GM23338 (cell line): Measurements from ENCODE around the gene SARS1. TPM values are rescaled to one million over a fixed set of nuclear protein-coding genes. Genes with fewer than 3 reads are reported as not detected.

Source experiments
- ATAC-seq: fragments of 200-7000 bp; cut with Tn5 transposase; 3 replicates; pipeline ENCODE4 v1.9.1; 2020
- DNase-seq: peaks from one replicate; pipeline ENCODE4 v3.0.0-alpha.2; 2015; ENCODE audit warnings: low spot score
- H2AFZ ChIP-seq: fragments of 200-600 bp; sonication (generic); 2 replicates; pipeline ENCODE4 v1.8.0; 2016; ENCODE audit warnings: antibody characterized with exemption, mild to moderate bottlenecking, moderate library complexity
- H3F3A ChIP-seq: fragments of 200-600 bp; sonication (generic); replicated peaks from 2 replicates; pipeline ENCODE4 v1.8.0; 2017; ENCODE audit warnings: antibody characterized with exemption, mixed run types, low read depth
- H3K27ac ChIP-seq: fragments of 200-600 bp; sonication (generic); 2 replicates; pipeline ENCODE4 v1.6.1; 2016; ENCODE audit warnings: low read depth
- H3K27me3 ChIP-seq: fragments of 200-600 bp; sonication (generic); 2 replicates; pipeline ENCODE4 v1.8.0; 2016; ENCODE audit warnings: mild to moderate bottlenecking, mixed run types, moderate library complexity; ENCODE audit not compliant: insufficient read depth
- H3K36me3 ChIP-seq: fragments of 200-600 bp; sonication (generic); 2 replicates; pipeline ENCODE4 v1.8.0; 2016; ENCODE audit warnings: mild to moderate bottlenecking; ENCODE audit not compliant: insufficient read depth
- H3K4me1 ChIP-seq: fragments of 200-600 bp; sonication (generic); 2 replicates; pipeline ENCODE4 v1.8.0; 2016; ENCODE audit warnings: mild to moderate bottlenecking, moderate library complexity; ENCODE audit not compliant: insufficient read depth
- H3K4me2 ChIP-seq: fragments of 200-600 bp; sonication (generic); 2 replicates; pipeline ENCODE4 v1.7.1; 2017; ENCODE audit warnings: mixed run types
- H3K4me3 ChIP-seq: fragments of 200-600 bp; sonication (generic); 2 replicates; pipeline ENCODE4 v1.6.1; 2016; ENCODE audit warnings: mixed run types
- H3K79me2 ChIP-seq: fragments of 200-600 bp; sonication (generic); replicated peaks from 2 replicates; pipeline ENCODE4 v1.8.0; 2017; ENCODE audit warnings: mild to moderate bottlenecking; ENCODE audit not compliant: insufficient read depth
- H3K9me2 ChIP-seq: fragments of 200-600 bp; sonication (generic); 2 replicates; pipeline ENCODE4 v1.8.0; 2017; ENCODE audit not compliant: insufficient read depth
- H4K20me1 ChIP-seq: fragments of 200-600 bp; sonication (generic); replicated peaks from 2 replicates; pipeline ENCODE4 v1.8.0; 2017; ENCODE audit warnings: mild to moderate bottlenecking; ENCODE audit not compliant: insufficient read depth
- H3K27ac Mint-ChIP-seq: 2 replicates; pipeline ENCODE4 v1.8.0; 2020; ENCODE audit warnings: inconsistent platforms, mild to moderate bottlenecking, moderate library complexity, mixed read lengths
- H3K27me3 Mint-ChIP-seq: 3 replicates; pipeline ENCODE4 v1.8.0; 2022; ENCODE audit warnings: low read depth, mild to moderate bottlenecking, moderate library complexity, mixed read lengths, inconsistent platforms; ENCODE audit not compliant: insufficient read depth, poor library complexity
- H3K36me3 Mint-ChIP-seq: 3 replicates; pipeline ENCODE4 v1.8.0; 2021; ENCODE audit warnings: low read depth, mild to moderate bottlenecking, inconsistent platforms, moderate library complexity, mixed read lengths
- H3K4me1 Mint-ChIP-seq: 3 replicates; pipeline ENCODE4 v1.8.0; 2020; ENCODE audit warnings: mild to moderate bottlenecking, inconsistent platforms, mixed read lengths
- H3K4me3 Mint-ChIP-seq: 3 replicates; pipeline ENCODE4 v1.8.0; 2021; ENCODE audit warnings: moderate library complexity, mild to moderate bottlenecking, inconsistent platforms, mixed read lengths
- H3K9me3 Mint-ChIP-seq: 3 replicates; pipeline ENCODE4 v1.8.0; 2020; ENCODE audit warnings: moderate library complexity, mild to moderate bottlenecking, inconsistent platforms, mixed read lengths
- CREB1 ChIP-seq: fragments of 250-450 bp; sonication (Bioruptor Pico); IDR thresholded peaks from 2 replicates; pipeline ENCODE4 v1.5.0; 2020; ENCODE audit warnings: low read depth, mild to moderate bottlenecking, moderate library complexity
- EZH2 ChIP-seq: fragments of 200-600 bp; sonication (generic); IDR thresholded peaks from one replicate; pipeline ENCODE4 v1.8.0; 2017; ENCODE audit warnings: antibody characterized with exemption, mild to moderate bottlenecking, low read depth; ENCODE audit not compliant: unreplicated experiment
- EZH2phosphoT487 ChIP-seq: fragments of 200-600 bp; sonication (generic); IDR thresholded peaks from one replicate; pipeline ENCODE4 v1.8.1; 2018; ENCODE audit warnings: antibody characterized with exemption; ENCODE audit not compliant: unreplicated experiment
- JUNB ChIP-seq: IDR thresholded peaks from one replicate; pipeline ENCODE4 v1.6.1; 2016; ENCODE audit warnings: antibody characterized with exemption; ENCODE audit not compliant: unreplicated experiment
- NANOG ChIP-seq: IDR thresholded peaks from 2 replicates; pipeline ENCODE4 v1.6.1; 2016; ENCODE audit warnings: antibody characterized with exemption, borderline replicate concordance
- POLR2AphosphoS5 ChIP-seq: IDR thresholded peaks from 2 replicates; pipeline ENCODE4 v1.6.1; 2016; ENCODE audit warnings: antibody characterized with exemption, low read depth
- STAT1 ChIP-seq: IDR thresholded peaks from one replicate; pipeline ENCODE4 v1.6.1; 2016; ENCODE audit warnings: antibody characterized with exemption; ENCODE audit not compliant: unreplicated experiment
- ZNF114 ChIP-seq: fragments of 250-450 bp; sonication (Bioruptor Pico); IDR thresholded peaks from 2 replicates; pipeline ENCODE4 v1.5.0; 2020; ENCODE audit warnings: mild to moderate bottlenecking, moderate library complexity
- ZNF331 ChIP-seq: fragments of 250-450 bp; sonication (Bioruptor Pico); IDR thresholded peaks from 2 replicates; pipeline ENCODE4 v1.5.0; 2020; ENCODE audit warnings: low read depth, mild to moderate bottlenecking, moderate library complexity
- polyA plus RNA-seq: library from polyadenylated mRNA; unstranded; fragments of >200 nt; fragmentation: Nextera tagmentation; extraction: Ambion mirVana; gene quantifications from 2 replicates; pipeline ENCODE4 v1.2.1, GENCODE V29; 2016
- total RNA-seq: library from RNA; depleted of rRNA; stranded (reverse); fragments of >200 nt; shearing (Covaris generic); gene quantifications from 2 replicates; pipeline ENCODE4 v1.2.3, GENCODE V29; 2014
- TF ChIP-seq, protein P1 (sequence below): fragments of 250-450 bp; sonication (Bioruptor Pico); IDR thresholded peaks from 2 replicates; pipeline ENCODE4 v1.5.0; 2020; ENCODE audit warnings: mild to moderate bottlenecking, moderate library complexity

Gene SARS1
- total and polyA plus RNA-seq, 2 experiments from 2014 or later, result 141 to 166 TPM

DNA sequence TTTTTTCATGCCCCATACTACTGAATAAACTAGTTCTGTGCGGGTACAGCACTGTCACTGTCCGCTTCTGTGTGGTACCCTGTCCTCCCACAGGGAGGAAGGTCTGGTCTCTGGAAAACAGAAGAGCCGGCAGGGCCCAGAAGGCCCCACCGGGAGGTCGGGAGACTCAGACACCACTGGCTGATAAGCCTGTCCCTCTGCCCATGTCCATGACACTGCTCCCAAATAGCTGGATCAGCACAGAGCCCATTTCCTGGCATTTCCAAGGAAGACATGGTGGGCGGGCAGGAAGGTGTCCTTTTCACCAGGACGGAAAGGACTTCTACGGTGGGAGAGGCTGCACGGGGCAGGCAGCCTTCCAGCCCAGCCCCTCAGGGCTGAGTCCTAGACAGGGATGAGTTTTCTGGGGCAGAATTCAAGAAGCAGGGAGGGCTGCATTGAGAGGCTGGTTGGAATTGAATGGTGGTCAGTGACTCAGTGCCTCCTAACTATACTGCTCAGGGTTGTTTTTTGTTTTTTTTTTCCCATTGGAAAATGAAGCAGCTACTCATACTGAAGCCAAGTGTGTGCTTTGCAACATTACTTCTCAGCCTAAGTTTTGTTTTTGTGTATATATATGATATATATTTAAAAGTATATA lies 62.1 kb downstream of the SARS1 start:
- peaks cover 39% of the 10 kb centered on the region for H3K36me3 Mint-ChIP-seq

More for the DNA sequence above, 62.1 kb downstream of the SARS1 start:
- 0 out of 2 replicates have a peak, but pooled peaks cover 6% of the 10 kb centered on the region for H3K79me2 ChIP-seq
- TF ChIP-seq JUNB, result no peak
- no peak for TF ChIP-seq EZH2
- TF ChIP-seq ZNF114 (CRISPR knock-in tag), result no peak
- TF ChIP-seq, protein P1, sequence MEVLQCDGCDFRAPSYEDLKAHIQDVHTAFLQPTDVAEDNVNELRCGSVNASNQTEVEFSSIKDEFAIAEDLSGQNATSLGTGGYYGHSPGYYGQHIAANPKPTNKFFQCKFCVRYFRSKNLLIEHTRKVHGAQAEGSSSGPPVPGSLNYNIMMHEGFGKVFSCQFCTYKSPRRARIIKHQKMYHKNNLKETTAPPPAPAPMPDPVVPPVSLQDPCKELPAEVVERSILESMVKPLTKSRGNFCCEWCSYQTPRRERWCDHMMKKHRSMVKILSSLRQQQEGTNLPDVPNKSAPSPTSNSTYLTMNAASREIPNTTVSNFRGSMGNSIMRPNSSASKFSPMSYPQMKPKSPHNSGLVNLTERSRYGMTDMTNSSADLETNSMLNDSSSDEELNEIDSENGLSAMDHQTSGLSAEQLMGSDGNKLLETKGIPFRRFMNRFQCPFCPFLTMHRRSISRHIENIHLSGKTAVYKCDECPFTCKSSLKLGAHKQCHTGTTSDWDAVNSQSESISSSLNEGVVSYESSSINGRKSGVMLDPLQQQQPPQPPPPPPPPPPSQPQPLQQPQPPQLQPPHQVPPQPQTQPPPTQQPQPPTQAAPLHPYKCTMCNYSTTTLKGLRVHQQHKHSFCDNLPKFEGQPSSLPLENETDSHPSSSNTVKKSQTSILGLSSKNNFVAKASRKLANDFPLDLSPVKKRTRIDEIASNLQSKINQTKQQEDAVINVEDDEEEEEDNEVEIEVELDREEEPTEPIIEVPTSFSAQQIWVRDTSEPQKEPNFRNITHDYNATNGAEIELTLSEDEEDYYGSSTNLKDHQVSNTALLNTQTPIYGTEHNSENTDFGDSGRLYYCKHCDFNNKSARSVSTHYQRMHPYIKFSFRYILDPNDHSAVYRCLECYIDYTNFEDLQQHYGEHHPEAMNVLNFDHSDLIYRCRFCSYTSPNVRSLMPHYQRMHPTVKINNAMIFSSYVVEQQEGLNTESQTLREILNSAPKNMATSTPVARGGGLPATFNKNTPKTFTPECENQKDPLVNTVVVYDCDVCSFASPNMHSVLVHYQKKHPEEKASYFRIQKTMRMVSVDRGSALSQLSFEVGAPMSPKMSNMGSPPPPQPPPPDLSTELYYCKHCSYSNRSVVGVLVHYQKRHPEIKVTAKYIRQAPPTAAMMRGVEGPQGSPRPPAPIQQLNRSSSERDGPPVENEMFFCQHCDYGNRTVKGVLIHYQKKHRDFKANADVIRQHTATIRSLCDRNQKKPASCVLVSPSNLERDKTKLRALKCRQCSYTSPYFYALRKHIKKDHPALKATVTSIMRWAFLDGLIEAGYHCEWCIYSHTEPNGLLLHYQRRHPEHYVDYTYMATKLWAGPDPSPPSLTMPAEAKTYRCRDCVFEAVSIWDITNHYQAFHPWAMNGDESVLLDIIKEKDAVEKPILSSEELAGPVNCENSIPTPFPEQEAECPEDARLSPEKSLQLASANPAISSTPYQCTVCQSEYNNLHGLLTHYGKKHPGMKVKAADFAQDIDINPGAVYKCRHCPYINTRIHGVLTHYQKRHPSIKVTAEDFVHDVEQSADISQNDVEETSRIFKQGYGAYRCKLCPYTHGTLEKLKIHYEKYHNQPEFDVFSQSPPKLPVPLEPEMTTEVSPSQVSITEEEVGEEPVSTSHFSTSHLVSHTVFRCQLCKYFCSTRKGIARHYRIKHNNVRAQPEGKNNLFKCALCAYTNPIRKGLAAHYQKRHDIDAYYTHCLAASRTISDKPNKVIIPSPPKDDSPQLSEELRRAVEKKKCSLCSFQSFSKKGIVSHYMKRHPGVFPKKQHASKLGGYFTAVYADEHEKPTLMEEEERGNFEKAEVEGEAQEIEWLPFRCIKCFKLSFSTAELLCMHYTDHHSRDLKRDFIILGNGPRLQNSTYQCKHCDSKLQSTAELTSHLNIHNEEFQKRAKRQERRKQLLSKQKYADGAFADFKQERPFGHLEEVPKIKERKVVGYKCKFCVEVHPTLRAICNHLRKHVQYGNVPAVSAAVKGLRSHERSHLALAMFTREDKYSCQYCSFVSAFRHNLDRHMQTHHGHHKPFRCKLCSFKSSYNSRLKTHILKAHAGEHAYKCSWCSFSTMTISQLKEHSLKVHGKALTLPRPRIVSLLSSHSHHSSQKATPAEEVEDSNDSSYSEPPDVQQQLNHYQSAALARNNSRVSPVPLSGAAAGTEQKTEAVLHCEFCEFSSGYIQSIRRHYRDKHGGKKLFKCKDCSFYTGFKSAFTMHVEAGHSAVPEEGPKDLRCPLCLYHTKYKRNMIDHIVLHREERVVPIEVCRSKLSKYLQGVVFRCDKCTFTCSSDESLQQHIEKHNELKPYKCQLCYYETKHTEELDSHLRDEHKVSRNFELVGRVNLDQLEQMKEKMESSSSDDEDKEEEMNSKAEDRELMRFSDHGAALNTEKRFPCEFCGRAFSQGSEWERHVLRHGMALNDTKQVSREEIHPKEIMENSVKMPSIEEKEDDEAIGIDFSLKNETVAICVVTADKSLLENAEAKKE (CRISPR knock-in tag), result no peak
- no peak for TF ChIP-seq EZH2phosphoT487
- no peak for TF ChIP-seq ZNF331 (CRISPR knock-in tag)
- no peak for TF ChIP-seq CREB1
- TF ChIP-seq POLR2AphosphoS5, result no peak
- TF ChIP-seq NANOG, result no peak
- TF ChIP-seq STAT1, result no peak
- H3K9me2 ChIP-seq, result no peaks in the 10 kb centered on the region
- no peaks in the 10 kb centered on the region for H3K9me3 Mint-ChIP-seq
- peaks cover 13% of the 10 kb centered on the region for H3K27me3 Mint-ChIP-seq
- peaks cover 16% of the 10 kb centered on the region for H3K4me1 ChIP-seq
- peaks cover 5% of the 10 kb centered on the region; the same call in 1 of the 2 replicates for H4K20me1 ChIP-seq
- H3K4me2 ChIP-seq, result no peak overlapping the region
- no peaks in the 10 kb centered on the region for H3K27me3 ChIP-seq
- H3K4me3 Mint-ChIP-seq, result no peak overlapping the region; the same call in 2 of the 3 replicates
- H3K4me3 ChIP-seq, result no peak overlapping the region
- H3K36me3 ChIP-seq, result peaks cover 12% of the 10 kb centered on the region; the same call in 1 of the 2 replicates
- DNase-seq, result no peak
- peaks cover 19% of the 10 kb centered on the region for H3F3A ChIP-seq
- no peak for ATAC-seq
- H2AFZ ChIP-seq, result no peak overlapping the region
- H3K27ac Mint-ChIP-seq, result peak overlapping the region; percentile 71; the same call in 1 of the 2 replicates
- peaks cover 26% of the 10 kb centered on the region for H3K4me1 Mint-ChIP-seq
- H3K27ac ChIP-seq, result no peak overlapping the region
